ENCODE measurements around the gene MESP1. TPM values are rescaled to one million over a fixed set of nuclear protein-coding genes. Genes with fewer than 3 reads are reported as not detected.

MESP1 gene
- total and polyA plus RNA-seq, 2 of the 8 experiments (the other 6 are each of a cell fraction or from before 2014, with no cell fraction given), result 0.15 to 0.23 TPM

GRCh38 chr15:89781891-89782618 is 31.0 kb upstream of the MESP1 start:
- Histone ChIP-seq H4K91ac (replicated peaks; ENCODE audit: insufficient read length, low read length) (no peak overlapping the region), H3K23ac (ENCODE audit: insufficient read length) (no peak overlapping the region), H3K79me2 (ENCODE audit: control insufficient read depth in 1 of 2, insufficient read depth in 2 of 2, low read length in 2 of 2) (no peaks in the 10 kb centered on the region), H4K5ac (ENCODE audit: insufficient read length, low read depth, low read length) (no peak overlapping the region), H4K8ac (ENCODE audit: extremely low read depth, insufficient read depth, low read length) (no peak overlapping the region), H3K4ac (replicated peaks; ENCODE audit: insufficient read length, low read depth, low read length) (no peak overlapping the region), H3K27me3 (replicated peaks in 1 of 4; ENCODE audit: control insufficient read depth in 3 of 4, extremely low read depth in 1 of 4, insufficient read depth in 3 of 4, low read length in 3 of 4) (peaks cover 4 to 16% (median 13%) of the 10 kb centered on the region in 4 experiments), H4K20me1 (replicated peaks in 1 of 2; ENCODE audit: control insufficient read depth in 1 of 2, insufficient read depth in 2 of 2, low read length in 2 of 2) (no peaks in the 10 kb centered on the region), H2BK15ac (ENCODE audit: low read length) (no peak overlapping the region), H3K4me1 (replicated peaks in 1 of 4; ENCODE audit: control insufficient read depth in 3 of 4, insufficient read depth in 4 of 4, low read length in 3 of 4) (peaks cover 7 to 14% (median 10%) of the 10 kb centered on the region in 4 experiments), H3K27ac (ENCODE audit: low read depth, low read length) (no peak overlapping the region), H3K18ac (ENCODE audit: extremely low read depth, low read length) (no peak overlapping the region), H3K79me1 (ENCODE audit: low read depth, low read length) (no peaks in the 10 kb centered on the region), H3K4me3 (ENCODE audit: extremely low read depth in 1 of 4, insufficient read depth in 2 of 4, low read depth in 3 of 4, low read length in 4 of 4) (no peak overlapping the region), H2BK5ac (ENCODE audit: low read depth, low read length) (no peak overlapping the region), H3K23me2 (ENCODE audit: low read depth, low read length) (no peaks in the 10 kb centered on the region), H3K9ac (replicated peaks in 1 of 4; ENCODE audit: extremely low read depth in 1 of 4, low read depth in 3 of 4, low read length in 3 of 4) (no peak overlapping the region), H2BK120ac (replicated peaks; ENCODE audit: low read depth, low read length) (no peak overlapping the region), H3K9me3 (ENCODE audit: insufficient read depth in 2 of 2, low read depth in 1 of 2, low read length in 1 of 2) (no peaks in the 10 kb centered on the region), H3K14ac (ENCODE audit: insufficient read length) (no peak overlapping the region), H2BK20ac (ENCODE audit: low read length) (no peak overlapping the region), H3K4me2 (ENCODE audit: insufficient read depth in 1 of 2, low read depth in 2 of 2, low read length in 2 of 2) (no peak overlapping the region), H2AK5ac (ENCODE audit: low read depth, low read length) (no peak overlapping the region), H2AFZ (ENCODE audit: low read length) (0 out of 2 replicates have a peak overlapping the region, but pooled peaks have one; percentile 0), H2BK12ac (ENCODE audit: low read depth, low read length) (peak overlapping the region; percentile 22; the same call in 1 of the 2 replicates), H3K56ac (replicated peaks; ENCODE audit: insufficient read length, low read depth, low read length) (no peak overlapping the region), H3K36me3 (ENCODE audit: control insufficient read depth in 2 of 4, insufficient read depth in 4 of 4, low read length in 3 of 4) (no peaks in the 10 kb centered on the region)
- ChIA-PET POLR2A (ENCODE audit: partially characterized antibody) (interaction anchor here (1.3 to 1.6 kb wide), 2 partner anchors 10 to 18 kb away, joined by 5 to 6 read pairs; no protein-coding TSS in a partner anchor), CTCF (ENCODE audit: partially characterized antibody) (interaction anchor here (0.8 to 5.1 kb wide), 10 partner anchors 8 to 93 kb away, joined by 3 to 32 read pairs (median 6); no protein-coding TSS in a partner anchor)
- no peak for FAIRE-seq
- DNase-seq (ENCODE audit: low read depth in 1 of 2, low spot score in 2 of 2), result no peak
- peak; percentile 55 for TF ChIP-seq BACH1 (IDR thresholded peaks at IDR 0.05; ENCODE audit: low read length)
- TF ChIP-seq CREB1 (IDR thresholded peaks at IDR 0.05), result no peak
- TF ChIP-seq RBBP5 (IDR thresholded peaks at IDR 0.05; ENCODE audit: borderline replicate concordance, low read depth, low read length), result 0 out of 2 replicates have a peak, but pooled peaks have one; percentile 58
- TF ChIP-seq TEAD4 (IDR thresholded peaks at IDR 0.05; ENCODE audit: low read depth, low read length), result peak; percentile 47; the same call in 1 of the 2 replicates
- no peak for TF ChIP-seq CBX8 (IDR thresholded peaks at IDR 0.05; ENCODE audit: borderline replicate concordance, low read depth, low read length)
- 91% methylated on average over 15 of the region's 15 CpGs; no CpG with 5 or more reads in 1 of the 2 experiments for WGBS, 2 experiments (ENCODE audit: extremely low coverage in 1 of 2, insufficient coverage in 1 of 2, insufficient read length in 1 of 2, insufficient replicate concordance in 2 of 2, low coverage in 1 of 2, low lambda C conversion rate in 2 of 2, missing lambda C conversion rate in 1 of 2)
